Stimulated activated CD8-positive, alpha-beta memory T cell treated with anti-CD3 and anti-CD28 coated beads, Interleukin-4, amount 100 ng/mL, for 24 hours (primary cell): ENCODE data around the gene MYO1H.
"Not testable (repeated sequence)": the region's sequence is repeated elsewhere in the genome, so short reads cannot be mapped to it uniquely, and the experiment has no call there.

ENCODE experiments used
- DNase-seq: peaks from one replicate; pipeline ENCODE4 v3.0.0-alpha.2; 2020; ENCODE audit warnings: low read depth

The MYO1H gene

GRCh38 chr12:109473526-109474270 is 126.0 kb downstream of the MYO1H start:
- DNase-seq = not testable (repeated sequence)

- DNase-seq = no peak
These were observed 127.4 kb downstream of the MYO1H start for GRCh38 chr12:109475121-109475520.

GRCh38 chr12:109475993-109476806 is 128.5 kb downstream of the MYO1H start:
- no peak for DNase-seq

GRCh38 chr12:109476807-109477184 is 129.1 kb downstream of the MYO1H start:
- DNase-seq = no peak

- peak; percentile 82 for DNase-seq
These were observed 129.7 kb downstream of the MYO1H start, which contains the start of the genes KCTD10 and UBE3B for GRCh38 chr12:109477185-109477962. Gene KCTD10 (minus strand): TSS chr12:109477300. CDS start chr12:109477262, 38 bp downstream. Gene UBE3B (plus strand): TSS chr12:109477634. CDS start chr12:109483552, 5,918 bp downstream.

GRCh38 chr12:109477963-109478315 is 130.2 kb downstream of the MYO1H start:
- DNase-seq = no peak

GRCh38 chr12:109479761-109480160 is 132.1 kb downstream of the MYO1H start:
- DNase-seq = no peak

GRCh38 chr12:109480356-109480755 is 132.7 kb downstream of the MYO1H start:
- DNase-seq = no peak

- no peak for DNase-seq
These were observed 134.2 kb downstream of the MYO1H start for GRCh38 chr12:109481863-109482262.

GRCh38 chr12:109482491-109482890 is 134.8 kb downstream of the MYO1H start:
- no peak for DNase-seq

GRCh38 chr12:109482894-109483293 is 135.2 kb downstream of the MYO1H start:
- DNase-seq = no peak

- DNase-seq = no peak
These were observed 135.6 kb downstream of the MYO1H start for GRCh38 chr12:109483346-109483745.

- no peak for DNase-seq
These were observed 137.5 kb downstream of the MYO1H start for GRCh38 chr12:109485201-109485600.

- DNase-seq = no peak
These were observed 139.7 kb downstream of the MYO1H start for GRCh38 chr12:109487181-109488050.

- no peak for DNase-seq
These were observed 140.5 kb downstream of the MYO1H start for GRCh38 chr12:109488051-109488665.

GRCh38 chr12:109489016-109489954 is 141.6 kb downstream of the MYO1H start:
- no peak for DNase-seq

- no peak for DNase-seq
These were observed 142.4 kb downstream of the MYO1H start for GRCh38 chr12:109489955-109490565.

GRCh38 chr12:109491671-109492070 is 144.0 kb downstream of the MYO1H start:
- no peak for DNase-seq

GRCh38 chr12:109492371-109492770 is 144.7 kb downstream of the MYO1H start:
- DNase-seq = no peak
